CD14-positive monocyte (primary cell): Measurements from ENCODE around the gene BANK1. TPM values are rescaled to one million over a fixed set of nuclear protein-coding genes. Genes with fewer than 3 reads are reported as not detected.

Source experiments
- DNase-seq, 3 donors: peaks; one replicate each; pipeline ENCODE4 v3.0.0-alpha.2; 2011 to 2022
- H2AFZ ChIP-seq: 2 replicates; pipeline ENCODE4 v1.6.0; 2012; ENCODE audit warnings: mild to moderate bottlenecking, low read depth, low read length, inconsistent platforms; ENCODE audit not compliant: insufficient read depth, poor library complexity, severe bottlenecking
- H3K27ac ChIP-seq, 2 donors: 1 replicate in 1 of 2; 2 replicates in 1 of 2; pipeline ENCODE4 v1.5.1; 2012 to 2013; ENCODE audit warnings: low read length in 2 of 2, control low read depth in 1 of 2, inconsistent platforms in 1 of 2, low read depth in 1 of 2, mild to moderate bottlenecking in 1 of 2
- H3K27me3 ChIP-seq, 2 donors: one replicate each; pipeline versions ENCODE4 v1.6.0 to v1.6.1; 2011 to 2013; ENCODE audit warnings: low read length in 2 of 2; ENCODE audit not compliant: control insufficient read depth in 2 of 2, insufficient read depth in 2 of 2
- H3K36me3 ChIP-seq, 2 donors: replicated peaks in 1 of 2; 1 replicate in 1 of 2; 2 replicates in 1 of 2; pipeline versions ENCODE4 v1.5.1 to v1.6.1; 2012 to 2013; ENCODE audit warnings: low read length in 2 of 2, control low read depth in 1 of 2, inconsistent platforms in 1 of 2, mild to moderate bottlenecking in 1 of 2; ENCODE audit not compliant: insufficient read depth in 2 of 2, control insufficient read depth in 1 of 2
- H3K4me1 ChIP-seq, 2 donors: 1 replicate in 1 of 2; 2 replicates in 1 of 2; pipeline versions ENCODE4 v1.5.1 to v1.6.1; 2012 to 2013; ENCODE audit warnings: low read length in 2 of 2, control low read depth in 1 of 2, inconsistent platforms in 1 of 2, mild to moderate bottlenecking in 1 of 2, moderate library complexity in 1 of 2; ENCODE audit not compliant: insufficient read depth in 2 of 2, control insufficient read depth in 1 of 2
- H3K4me2 ChIP-seq: replicated peaks from 2 replicates; pipeline ENCODE3; 2012; ENCODE audit warnings: low read length, moderate library complexity, mild to moderate bottlenecking; ENCODE audit not compliant: poor library complexity, severe bottlenecking; ENCODE audit errors: extremely low read depth
- H3K4me3 ChIP-seq, 3 experiments: fragments of 200-600 bp in 1 of 3; sonication (generic) in 1 of 3; replicated peaks in 1 of 3; 1 replicate in 2 of 3; 2 replicates in 1 of 3; pipeline ENCODE4 v1.5.1; 2011 to 2013; ENCODE audit warnings: low read length in 3 of 3, mild to moderate bottlenecking in 3 of 3, control low read depth in 2 of 3, low read depth in 2 of 3, inconsistent platforms in 1 of 3, moderate library complexity in 1 of 3
- H3K79me2 ChIP-seq: 2 replicates; pipeline ENCODE4 v1.6.0; 2012; ENCODE audit warnings: mild to moderate bottlenecking, control low read depth, inconsistent platforms, low read length, moderate library complexity; ENCODE audit not compliant: insufficient read depth
- H3K9ac ChIP-seq: 2 replicates; pipeline ENCODE4 v1.6.0; 2017; ENCODE audit warnings: low read length, mild to moderate bottlenecking; ENCODE audit not compliant: insufficient read depth, poor library complexity, severe bottlenecking
- H3K9me3 ChIP-seq, 2 donors: replicated peaks in 1 of 2; 1 replicate in 1 of 2; 2 replicates in 1 of 2; pipeline versions ENCODE4 v1.5.1 to v1.6.1; 2012 to 2013; ENCODE audit warnings: low read length in 2 of 2, control low read depth in 1 of 2; ENCODE audit not compliant: control insufficient read depth in 1 of 2, insufficient read depth in 1 of 2
- H4K20me1 ChIP-seq: 2 replicates; pipeline ENCODE4 v1.6.0; 2012; ENCODE audit warnings: mild to moderate bottlenecking, low read length, control low read depth, moderate library complexity; ENCODE audit not compliant: insufficient read depth
- H3K27ac Mint-ChIP-seq, 7 donors: one replicate each; pipeline ENCODE4 v1.8.0; 2020; ENCODE audit warnings: mild to moderate bottlenecking in 7 of 7, mixed read lengths in 7 of 7, moderate library complexity in 6 of 7, inconsistent platforms in 2 of 7
- H3K27me3 Mint-ChIP-seq, 3 donors: one replicate each; pipeline ENCODE4 v1.8.0; 2021 to 2022; ENCODE audit warnings: low read depth in 3 of 3, mild to moderate bottlenecking in 3 of 3, mixed read lengths in 3 of 3, moderate library complexity in 3 of 3, inconsistent platforms in 1 of 3
- H3K36me3 Mint-ChIP-seq, 2 donors: one replicate each; pipeline ENCODE4 v1.8.0; 2020; ENCODE audit warnings: mixed read lengths in 2 of 2, inconsistent platforms in 1 of 2, mild to moderate bottlenecking in 1 of 2
- H3K4me1 Mint-ChIP-seq: one replicate; pipeline ENCODE4 v1.8.0; 2020; ENCODE audit warnings: mild to moderate bottlenecking, mixed read lengths
- H3K4me3 Mint-ChIP-seq, 2 donors: one replicate each; pipeline ENCODE4 v1.8.0; 2020; ENCODE audit warnings: mild to moderate bottlenecking in 2 of 2, mixed read lengths in 2 of 2, moderate library complexity in 1 of 2
- H3K9me3 Mint-ChIP-seq, 7 donors: one replicate each; pipeline ENCODE4 v1.8.0; 2020 to 2022; ENCODE audit warnings: mixed read lengths in 7 of 7, mild to moderate bottlenecking in 6 of 7, moderate library complexity in 6 of 7, inconsistent platforms in 2 of 7
- CTCF ChIP-seq: fragments of 200-600 bp; IDR thresholded peaks from one replicate; pipeline ENCODE4 v1.8.0; 2022; ENCODE audit warnings: antibody characterized with exemption, mild to moderate bottlenecking
- WGBS: methylation state at CpG from one replicate; pipeline ENCODE4 v1.1.5; 2013; ENCODE audit warnings: missing lambda C conversion rate; ENCODE audit not compliant: insufficient coverage; 5-methylcytosine and 5-hydroxymethylcytosine counted together
- intact Hi-C, 2 donors: fragments of 100-400 bp; cut with micrococcal nuclease; formaldehyde crosslinking; loops; one replicate each; pipeline versions ENCODE4 v1.15.0 to v1.15.1; 2023
- polyA plus RNA-seq, 3 donors: library from polyadenylated mRNA; depleted of rRNA in 1 of 3; unstranded in 2 of 3; stranded (reverse) in 1 of 3; fragments of 300-500 nt in 2 of 3; fragments of >200 nt in 1 of 3; fragmentation: Illumina TruSeq in 2 of 3; gene quantifications; 1 replicate in 2 of 3; 2 replicates in 1 of 3; pipeline ENCODE4 v1.2.3, GENCODE V29; 2012 to 2021

The BANK1 gene
- polyA plus RNA-seq, 3 donors: 2.6 to 5.2 (median 2.9) TPM

GRCh38 chr4:101795704-101796103, 5.2 kb downstream of the BANK1 start:
- Histone ChIP-seq H4K20me1 (no peaks in the 10 kb centered on the region), H3K4me1 (peaks cover 6 to 18% of the 10 kb centered on the region in 2 donors), H3K36me3 (no peaks in the 10 kb centered on the region), H3K79me2 (no peaks in the 10 kb centered on the region), H2AFZ (no peak overlapping the region), H3K9me3 (no peaks in the 10 kb centered on the region), H3K27me3 (no peaks in the 10 kb centered on the region), H3K4me3 (no peak overlapping the region), H3K9ac (no peak overlapping the region), H3K4me2 (no peak overlapping the region), H3K27ac (no peak overlapping the region)
- intact Hi-C loops: no loop called here
- H3K27me3 Mint-ChIP-seq: no peaks in the 10 kb centered on the region
- H3K36me3 Mint-ChIP-seq: no peaks in the 10 kb centered on the region
- H3K9me3 Mint-ChIP-seq: peaks cover 0 to 3% (median 1%) of the 10 kb centered on the region in 7 donors
- DNase-seq: no peak
- H3K4me3 Mint-ChIP-seq: no peak overlapping the region
- H3K4me1 Mint-ChIP-seq: peaks cover 16% of the 10 kb centered on the region
- H3K27ac Mint-ChIP-seq: no peak overlapping the region
- TF ChIP-seq CTCF: no peak

DNA sequence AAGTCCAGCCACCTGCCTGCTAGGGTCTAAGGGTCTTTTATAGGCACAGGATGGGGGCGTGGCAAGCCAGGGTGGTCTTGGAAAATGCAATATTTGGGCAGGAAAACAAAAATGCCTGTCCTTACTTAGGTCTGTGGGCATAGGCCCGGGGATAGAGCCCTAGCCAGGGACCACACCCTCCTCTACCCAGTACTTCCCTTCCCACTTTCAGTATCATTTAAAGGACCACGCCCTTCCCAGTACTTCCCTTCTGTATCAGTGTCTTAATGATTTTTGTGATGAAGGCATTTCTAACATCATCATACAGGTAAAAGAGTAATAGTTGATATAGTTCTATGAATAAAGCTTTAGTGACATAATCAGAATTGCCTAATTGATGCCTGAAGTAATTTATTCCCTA, 11.4 kb downstream of the BANK1 start:
- Histone ChIP-seq H2AFZ (no peak overlapping the region), H3K79me2 (no peaks in the 10 kb centered on the region), H3K36me3 (no peaks in the 10 kb centered on the region), H3K27me3 (no peaks in the 10 kb centered on the region), H3K4me1 (peaks cover 5 to 10% of the 10 kb centered on the region in 2 donors), H4K20me1 (no peaks in the 10 kb centered on the region), H3K27ac (peak overlapping the region in 1 of 2 donors; percentile 20), H3K4me3 (no peak overlapping the region), H3K9me3 (no peaks in the 10 kb centered on the region), H3K4me2 (peak overlapping the region; percentile 8), H3K9ac (no peak overlapping the region)
- Mint-ChIP-seq H3K27ac (peak overlapping the region in 4 of 7 donors; percentile 26 to 88 (median 76)), H3K4me1 (peaks cover 7% of the 10 kb centered on the region), H3K27me3 (no peaks in the 10 kb centered on the region), H3K4me3 (peak overlapping the region in 1 of 2 donors; percentile 21), H3K9me3 (peaks cover 0 to 3% (median 1%) of the 10 kb centered on the region in 7 donors), H3K36me3 (peaks cover 0 to 2% of the 10 kb centered on the region in 2 donors)
- peak; percentile 40 to 54 (median 42) for DNase-seq
- TF ChIP-seq CTCF: no peak
- intact Hi-C loops: no loop called here
- no CpG with 5 or more reads among the region's 3 CpGs for WGBS
